Measurements from ENCODE around the gene CTSE. TPM values are rescaled to one million over a fixed set of nuclear protein-coding genes. Genes with fewer than 3 reads are reported as not detected.

CTSE gene
- total and polyA plus RNA-seq, 2 donors (not counting 1 experiment from before 2014, with no cell fraction given) = not detected

- Mint-ChIP-seq H3K4me3 (no peak overlapping the region), H3K27ac (no peak overlapping the region), H3K4me1 (no peaks in the 10 kb centered on the region), H3K27me3 (peaks cover 8% of the 10 kb centered on the region), H3K9me3 (ENCODE audit: insufficient read depth) (no peaks in the 10 kb centered on the region)
- H4K20me1 ChIP-seq (ENCODE audit: control insufficient read depth, insufficient read depth, low read length, poor library complexity, severe bottlenecking) = no peaks in the 10 kb centered on the region
- H3K27ac ChIP-seq (ENCODE audit: low read length in 2 of 2) = no peak overlapping the region
- ChIA-PET POLR2A (no interaction called here), CTCF (interaction anchor here (1.1 to 11.3 kb wide), 12 partner anchors 8 to 193 kb away, joined by 3 to 434 read pairs (median 8); no protein-coding TSS in a partner anchor)
- H3K79me2 ChIP-seq (ENCODE audit: control insufficient read depth, insufficient read depth, low read length) = no peaks in the 10 kb centered on the region
- no peak overlapping the region for H3K9ac ChIP-seq (ENCODE audit: low read length)
- DNase-seq = no peak
- H3K4me3 ChIP-seq (ENCODE audit: control extremely low read depth in 1 of 5, extremely low read depth in 1 of 5, insufficient read depth in 1 of 5, low read depth in 2 of 5, low read length in 4 of 5) = no peak overlapping the region
- TF ChIP-seq, protein P1, sequence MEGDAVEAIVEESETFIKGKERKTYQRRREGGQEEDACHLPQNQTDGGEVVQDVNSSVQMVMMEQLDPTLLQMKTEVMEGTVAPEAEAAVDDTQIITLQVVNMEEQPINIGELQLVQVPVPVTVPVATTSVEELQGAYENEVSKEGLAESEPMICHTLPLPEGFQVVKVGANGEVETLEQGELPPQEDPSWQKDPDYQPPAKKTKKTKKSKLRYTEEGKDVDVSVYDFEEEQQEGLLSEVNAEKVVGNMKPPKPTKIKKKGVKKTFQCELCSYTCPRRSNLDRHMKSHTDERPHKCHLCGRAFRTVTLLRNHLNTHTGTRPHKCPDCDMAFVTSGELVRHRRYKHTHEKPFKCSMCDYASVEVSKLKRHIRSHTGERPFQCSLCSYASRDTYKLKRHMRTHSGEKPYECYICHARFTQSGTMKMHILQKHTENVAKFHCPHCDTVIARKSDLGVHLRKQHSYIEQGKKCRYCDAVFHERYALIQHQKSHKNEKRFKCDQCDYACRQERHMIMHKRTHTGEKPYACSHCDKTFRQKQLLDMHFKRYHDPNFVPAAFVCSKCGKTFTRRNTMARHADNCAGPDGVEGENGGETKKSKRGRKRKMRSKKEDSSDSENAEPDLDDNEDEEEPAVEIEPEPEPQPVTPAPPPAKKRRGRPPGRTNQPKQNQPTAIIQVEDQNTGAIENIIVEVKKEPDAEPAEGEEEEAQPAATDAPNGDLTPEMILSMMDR (IDR thresholded peaks at IDR 0.05) = no peak
- no peak for TF ChIP-seq EZH2 (IDR thresholded peaks at IDR 0.05; ENCODE audit: borderline replicate concordance, insufficient read depth, low read depth, low read length, poor library complexity, severe bottlenecking)
- H3K4me1 ChIP-seq (ENCODE audit: control insufficient read depth in 2 of 2, insufficient read depth in 2 of 2, low read length in 2 of 2) = no peaks in the 10 kb centered on the region
- no peaks in the 10 kb centered on the region for H3K36me3 ChIP-seq (replicated peaks in 1 of 2; ENCODE audit: control extremely low read depth in 1 of 2, control insufficient read depth in 1 of 2, extremely low read depth in 1 of 2, insufficient read depth in 2 of 2, low read length in 1 of 2)
- H2AFZ ChIP-seq (ENCODE audit: insufficient read depth, low read depth, low read length, poor library complexity, severe bottlenecking) = no peak overlapping the region
- peaks cover 0 to 6% (median 2%) of the 10 kb centered on the region in 4 experiments for H3K27me3 ChIP-seq (replicated peaks in 1 of 4; ENCODE audit: control extremely low read depth in 1 of 4, control insufficient read depth in 3 of 4, insufficient read depth in 4 of 4, low read length in 3 of 4)
- no peaks in the 10 kb centered on the region for H3K9me3 ChIP-seq (ENCODE audit: control extremely low read depth in 1 of 3, control insufficient read depth in 2 of 3, insufficient read depth in 1 of 3, low read length in 2 of 3)
- H3K4me2 ChIP-seq (replicated peaks; ENCODE audit: low read depth, low read length, poor library complexity, severe bottlenecking) = no peak overlapping the region
- no peak for ATAC-seq (ENCODE audit: low read depth)
- 90% methylated on average over 6 of the region's 9 CpGs for WGBS (ENCODE audit: insufficient coverage)
- intact Hi-C loops (cut with micrococcal nuclease) = no loop called here
Observed at GRCh38 chr1:205985330-205986005, 38.2 kb downstream of the CTSE start.

Measured in B cell (primary cell).